Esophagus squamous epithelium (tissue), 5 donors: ENCODE data around the gene PAX8. TPM values are rescaled to one million over a fixed set of nuclear protein-coding genes. Genes with fewer than 3 reads are reported as not detected.

Source experiments
- DNase-seq: peaks from one replicate; lab custom pipeline; 2025; lab: John Stamatoyannopoulos, UW
- H3K27ac ChIP-seq, 4 donors: fragments of 200-600 bp; sonication (generic); one replicate each; pipeline ENCODE4 v1.5.1; 2016 to 2019; ENCODE audit warnings: mild to moderate bottlenecking in 1 of 4
- H3K27me3 ChIP-seq, 4 donors: fragments of 200-600 bp; sonication (generic); 1 replicate in 3 of 4; 2 replicates in 1 of 4; pipeline versions ENCODE4 v1.5.1 to v1.6.0; 2017 to 2021; ENCODE audit warnings: antibody characterized with exemption in 1 of 4
- H3K36me3 ChIP-seq, 3 donors: fragments of 200-600 bp; sonication (generic); one replicate each; pipeline ENCODE4 v1.5.1; 2016 to 2019
- H3K4me1 ChIP-seq, 3 donors: fragments of 200-600 bp; sonication (generic); one replicate each; pipeline ENCODE4 v1.5.1; 2017 to 2019
- H3K4me3 ChIP-seq, 4 donors: fragments of 200-600 bp; sonication (generic); 1 replicate in 3 of 4; 2 replicates in 1 of 4; pipeline ENCODE4 v1.5.1; 2016 to 2019; ENCODE audit warnings: mild to moderate bottlenecking in 2 of 4, moderate library complexity in 1 of 4
- H3K9me3 ChIP-seq, 3 donors: fragments of 200-600 bp; sonication (generic); one replicate each; pipeline ENCODE4 v1.5.1; 2016 to 2019
- POLR2A ChIP-seq, 4 donors: fragments of 450-650 bp; IDR thresholded peaks; one replicate each; pipeline ENCODE4 v1.6.1; 2017; ENCODE audit warnings: antibody characterized with exemption in 4 of 4, mild to moderate bottlenecking in 4 of 4, moderate library complexity in 3 of 4
- WGBS, 2 donors: methylation state at CpG; one replicate each; pipeline ENCODE4 v1.1.5; 2018; 5-methylcytosine and 5-hydroxymethylcytosine counted together
- intact Hi-C: fragments of 100-400 bp; cut with DNase I; formaldehyde crosslinking; loops from one replicate; pipeline ENCODE4 v1.15.0; 2022
- total RNA-seq, 4 donors: library from RNA; depleted of rRNA; stranded (reverse); fragments of >200 nt; gene quantifications; one replicate each; pipeline ENCODE4 v1.1.0, GENCODE V29; 2016
- TF ChIP-seq, protein P1 (sequence below), 6 experiments: fragments of 450-650 bp in 4 of 6; fragments of 200-600 bp in 2 of 6; sonication (generic) in 2 of 6; IDR thresholded peaks; one replicate each; pipeline ENCODE4 v1.5.1; 2016 to 2019; ENCODE audit warnings: antibody characterized with exemption in 6 of 6, mild to moderate bottlenecking in 4 of 6, moderate library complexity in 4 of 6
- donor health status: DM: yes; HTN: yes; CAD: no.

The PAX8 gene
- total RNA-seq, 4 donors from 2014 or later, result 0.32 to 7.6 (median 2.7) TPM

DNA sequence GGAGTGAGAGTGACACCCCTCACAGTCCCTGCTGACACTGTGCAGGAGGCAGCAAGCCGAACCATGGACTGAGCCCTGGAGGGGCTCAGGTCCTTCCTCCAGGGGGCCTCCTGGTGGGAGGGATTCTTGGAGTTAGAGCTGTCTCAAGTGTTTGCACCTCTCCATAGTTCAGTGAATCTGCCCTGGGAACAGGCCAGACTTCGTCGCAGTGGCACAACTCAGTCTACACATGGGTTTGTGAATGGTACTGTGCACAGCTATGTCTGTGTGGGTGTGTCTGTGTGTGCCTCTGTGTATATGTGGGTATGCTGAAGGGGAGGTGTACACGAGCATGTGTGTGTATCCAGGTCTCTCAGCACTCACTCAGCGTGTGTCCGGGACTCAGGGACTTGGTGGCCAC is 36.4 kb downstream of the PAX8 start:
- no peak for DNase-seq
- peaks cover 0 to 6% (median 0%) of the 10 kb centered on the region in 3 donors for H3K36me3 ChIP-seq
- 76 to 87% methylated on average over 2 to 5 of the region's 6 CpGs for WGBS, 2 donors
- H3K4me3 ChIP-seq, result no peak overlapping the region
- H3K4me1 ChIP-seq, result peaks cover 20 to 55% (median 31%) of the 10 kb centered on the region in 3 donors
- peak overlapping the region; percentile 78 to 92 (median 88) for H3K27ac ChIP-seq
- no peaks in the 10 kb centered on the region for H3K27me3 ChIP-seq
- H3K9me3 ChIP-seq, result no peaks in the 10 kb centered on the region
- intact Hi-C loops, result no loop called here
- TF ChIP-seq, protein P1, sequence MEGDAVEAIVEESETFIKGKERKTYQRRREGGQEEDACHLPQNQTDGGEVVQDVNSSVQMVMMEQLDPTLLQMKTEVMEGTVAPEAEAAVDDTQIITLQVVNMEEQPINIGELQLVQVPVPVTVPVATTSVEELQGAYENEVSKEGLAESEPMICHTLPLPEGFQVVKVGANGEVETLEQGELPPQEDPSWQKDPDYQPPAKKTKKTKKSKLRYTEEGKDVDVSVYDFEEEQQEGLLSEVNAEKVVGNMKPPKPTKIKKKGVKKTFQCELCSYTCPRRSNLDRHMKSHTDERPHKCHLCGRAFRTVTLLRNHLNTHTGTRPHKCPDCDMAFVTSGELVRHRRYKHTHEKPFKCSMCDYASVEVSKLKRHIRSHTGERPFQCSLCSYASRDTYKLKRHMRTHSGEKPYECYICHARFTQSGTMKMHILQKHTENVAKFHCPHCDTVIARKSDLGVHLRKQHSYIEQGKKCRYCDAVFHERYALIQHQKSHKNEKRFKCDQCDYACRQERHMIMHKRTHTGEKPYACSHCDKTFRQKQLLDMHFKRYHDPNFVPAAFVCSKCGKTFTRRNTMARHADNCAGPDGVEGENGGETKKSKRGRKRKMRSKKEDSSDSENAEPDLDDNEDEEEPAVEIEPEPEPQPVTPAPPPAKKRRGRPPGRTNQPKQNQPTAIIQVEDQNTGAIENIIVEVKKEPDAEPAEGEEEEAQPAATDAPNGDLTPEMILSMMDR (IDR thresholded peaks at IDR 0.05), result no peak

DNA sequence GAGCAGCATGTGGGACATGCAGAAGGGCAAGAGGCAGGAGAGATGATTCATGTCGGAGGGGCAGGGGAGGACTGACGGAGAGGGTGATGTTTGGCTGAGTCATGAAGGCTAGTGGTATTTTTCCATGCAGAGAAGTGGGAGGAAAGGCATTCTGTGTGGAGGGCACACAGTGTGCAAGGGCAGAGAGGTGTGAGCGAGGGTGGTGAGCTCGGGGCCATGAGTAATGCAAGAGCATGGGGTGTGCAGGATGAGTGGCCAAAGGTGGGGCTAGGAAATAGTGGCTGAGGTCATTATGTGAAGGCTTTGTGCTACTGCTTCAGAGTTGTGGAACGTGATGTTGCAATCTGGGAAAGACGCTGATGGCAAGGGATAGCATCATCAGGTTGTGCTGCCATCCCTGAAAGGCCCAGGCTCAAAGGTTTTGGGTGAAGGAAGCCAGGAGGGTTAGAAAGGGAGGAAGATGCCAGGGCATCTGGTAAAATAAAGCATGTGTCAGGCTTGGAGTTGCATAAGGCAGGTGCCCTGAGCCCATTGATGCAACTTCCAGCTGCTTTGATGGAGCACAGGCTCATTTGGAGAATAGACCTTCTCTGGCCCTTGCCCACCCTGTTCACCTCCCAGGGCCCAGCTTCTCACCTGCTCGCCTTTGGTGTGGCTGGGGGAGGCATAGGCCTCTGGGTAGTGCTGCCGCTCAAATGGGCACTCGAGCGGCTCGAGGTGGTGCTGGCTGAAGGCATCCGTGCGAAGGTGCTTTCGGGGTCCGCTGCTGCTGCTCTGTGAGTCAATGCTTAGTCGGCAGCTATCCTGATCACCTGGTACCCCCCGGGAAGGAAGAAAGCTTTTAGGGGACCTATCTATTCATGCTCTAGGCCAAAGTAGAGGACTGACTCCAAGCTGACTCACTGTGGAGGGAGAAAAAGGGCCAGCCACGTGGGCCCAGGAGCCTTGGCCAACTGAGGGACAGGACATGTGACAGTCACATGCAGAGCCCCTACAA is 37.5 kb downstream of the PAX8 start:
- Histone ChIP-seq H3K4me1 (peaks cover 20 to 64% (median 31%) of the 10 kb centered on the region in 3 donors), H3K27me3 (no peaks in the 10 kb centered on the region), H3K4me3 (no peak overlapping the region), H3K9me3 (no peaks in the 10 kb centered on the region), H3K36me3 (peaks cover 0 to 6% (median 0%) of the 10 kb centered on the region in 3 donors), H3K27ac (peak overlapping the region; percentile 78 to 92 (median 88))
- WGBS, 2 donors, result 18 to 36% methylated on average over 7 to 14 of the region's 18 CpGs
- intact Hi-C loops, result no loop called here
- peak in 1 of 4 donors; percentile 19 for TF ChIP-seq POLR2A (IDR thresholded peaks at IDR 0.05)
- TF ChIP-seq, protein P1 (IDR thresholded peaks at IDR 0.05), result no peak
- no peak for DNase-seq

- H3K4me1 ChIP-seq, result peaks cover 20 to 58% (median 31%) of the 10 kb centered on the region in 3 donors
- no peaks in the 10 kb centered on the region for H3K27me3 ChIP-seq
- peak; percentile 30 for DNase-seq
- H3K4me3 ChIP-seq, result no peak overlapping the region
- H3K9me3 ChIP-seq, result no peaks in the 10 kb centered on the region
- TF ChIP-seq POLR2A (IDR thresholded peaks at IDR 0.05), result no peak
- TF ChIP-seq, protein P1 (IDR thresholded peaks at IDR 0.05), result peak in 2 of 6 experiments; percentile 2 to 18
- WGBS, 2 donors, result 28 to 36% methylated on average over 7 of the region's 15 CpGs
- peak overlapping the region; percentile 78 to 92 (median 88) for H3K27ac ChIP-seq
- peaks cover 0 to 6% (median 0%) of the 10 kb centered on the region in 3 donors for H3K36me3 ChIP-seq
- intact Hi-C loops, result no loop called here
Observed at GRCh38 chr2:113240150-113240914, 38.4 kb downstream of the PAX8 start.

DNA sequence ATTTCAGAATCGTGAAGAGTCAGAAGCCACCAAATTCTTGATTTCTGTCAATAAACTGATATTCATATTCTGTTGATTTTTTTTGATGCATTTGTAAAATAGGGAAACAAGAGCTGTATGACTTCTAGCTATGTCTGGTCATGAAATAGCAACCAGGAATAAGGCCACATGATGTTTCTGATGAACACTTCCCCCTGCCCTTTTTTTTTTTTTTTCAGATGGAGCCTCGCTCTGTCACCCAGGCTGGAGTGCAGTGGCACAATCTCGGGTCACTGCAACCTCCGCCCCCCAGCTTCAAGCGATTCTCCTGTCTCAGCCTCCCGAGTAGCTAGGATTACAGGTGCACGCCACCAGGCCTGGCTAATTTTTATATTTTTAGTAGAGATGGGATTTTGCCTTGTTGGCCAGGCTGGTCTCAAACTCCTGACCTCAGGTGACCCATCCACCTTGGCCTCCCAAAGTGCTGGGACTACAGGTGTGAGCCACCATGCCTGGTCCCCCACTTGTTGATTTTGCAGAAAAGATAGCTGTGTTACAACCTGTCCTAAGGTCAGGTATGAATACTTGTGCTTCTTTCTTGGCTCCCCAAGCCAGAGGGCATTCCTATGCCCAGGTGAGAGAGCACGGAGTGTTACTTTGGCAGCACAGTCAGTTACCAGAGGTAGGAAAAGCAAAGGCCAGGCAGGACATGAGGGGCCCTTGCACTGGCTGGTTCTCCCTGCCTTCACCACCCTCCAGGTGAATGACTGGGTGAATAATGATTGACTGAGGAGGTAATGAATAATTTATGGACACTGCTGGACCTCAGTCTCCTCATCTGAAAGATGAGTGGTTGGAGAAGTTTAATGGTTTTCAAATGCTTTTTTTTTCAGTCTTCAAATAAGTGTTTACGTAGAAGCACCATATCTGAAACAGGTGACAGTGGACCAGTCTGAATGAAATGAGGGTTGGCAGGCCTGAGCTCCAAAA is 39.6 kb downstream of the PAX8 start:
- TF ChIP-seq, protein P1 (IDR thresholded peaks at IDR 0.05), result no peak
- no peak for TF ChIP-seq POLR2A (IDR thresholded peaks at IDR 0.05)
- Histone ChIP-seq H3K4me3 (no peak overlapping the region), H3K27me3 (no peaks in the 10 kb centered on the region), H3K4me1 (peaks cover 21 to 64% (median 31%) of the 10 kb centered on the region in 3 donors), H3K9me3 (no peaks in the 10 kb centered on the region), H3K27ac (peak overlapping the region; percentile 78 to 92 (median 88)), H3K36me3 (peaks cover 0 to 6% (median 0%) of the 10 kb centered on the region in 3 donors)
- WGBS, 2 donors, result 86 to 89% methylated on average over 8 to 9 of the region's 9 CpGs
- intact Hi-C loops, result no loop called here
- no peak for DNase-seq
